ENCODE data around the gene PRR13.

PRR13 gene

DNA sequence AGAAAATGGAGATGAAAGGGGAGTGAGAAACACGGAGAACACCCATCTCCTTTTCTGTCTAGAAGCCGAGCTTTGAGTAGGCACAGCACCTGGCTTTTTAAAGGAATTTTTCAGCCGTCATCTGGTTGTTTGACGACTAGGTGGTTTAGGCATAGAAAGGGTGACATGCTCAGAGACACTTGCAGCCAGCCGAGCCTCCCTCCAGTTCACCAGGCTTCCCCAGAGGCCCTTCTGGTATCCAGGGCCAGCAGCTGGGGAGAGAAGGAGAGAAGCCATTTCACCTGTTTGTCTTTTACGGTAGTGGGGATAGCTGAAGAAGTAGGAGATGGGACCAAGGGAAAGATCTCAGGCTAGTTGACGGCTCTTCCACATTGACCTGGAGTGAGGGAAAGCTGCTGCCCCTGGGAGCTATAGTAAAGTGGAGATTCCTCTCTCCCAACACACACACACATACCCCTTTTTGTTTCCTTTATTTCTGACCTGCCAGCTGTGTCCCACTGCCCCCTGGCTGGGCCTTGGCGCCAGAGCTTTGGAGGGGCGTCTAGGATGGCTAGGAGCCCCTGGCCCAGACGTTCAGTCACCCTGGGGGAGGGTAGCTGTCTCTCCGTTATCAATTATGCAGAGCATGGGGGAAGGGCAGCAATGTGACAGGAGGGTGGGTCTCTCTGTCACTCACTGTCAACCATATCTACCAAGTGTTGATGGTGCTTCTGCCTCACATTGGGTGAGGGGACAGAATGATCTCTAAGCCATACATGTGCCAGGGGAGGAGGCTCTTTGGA is 52.3 kb downstream of the PRR13 start:
- TF ChIP-seq, protein P1, sequence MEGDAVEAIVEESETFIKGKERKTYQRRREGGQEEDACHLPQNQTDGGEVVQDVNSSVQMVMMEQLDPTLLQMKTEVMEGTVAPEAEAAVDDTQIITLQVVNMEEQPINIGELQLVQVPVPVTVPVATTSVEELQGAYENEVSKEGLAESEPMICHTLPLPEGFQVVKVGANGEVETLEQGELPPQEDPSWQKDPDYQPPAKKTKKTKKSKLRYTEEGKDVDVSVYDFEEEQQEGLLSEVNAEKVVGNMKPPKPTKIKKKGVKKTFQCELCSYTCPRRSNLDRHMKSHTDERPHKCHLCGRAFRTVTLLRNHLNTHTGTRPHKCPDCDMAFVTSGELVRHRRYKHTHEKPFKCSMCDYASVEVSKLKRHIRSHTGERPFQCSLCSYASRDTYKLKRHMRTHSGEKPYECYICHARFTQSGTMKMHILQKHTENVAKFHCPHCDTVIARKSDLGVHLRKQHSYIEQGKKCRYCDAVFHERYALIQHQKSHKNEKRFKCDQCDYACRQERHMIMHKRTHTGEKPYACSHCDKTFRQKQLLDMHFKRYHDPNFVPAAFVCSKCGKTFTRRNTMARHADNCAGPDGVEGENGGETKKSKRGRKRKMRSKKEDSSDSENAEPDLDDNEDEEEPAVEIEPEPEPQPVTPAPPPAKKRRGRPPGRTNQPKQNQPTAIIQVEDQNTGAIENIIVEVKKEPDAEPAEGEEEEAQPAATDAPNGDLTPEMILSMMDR (IDR thresholded peaks at IDR 0.05; ENCODE audit: extremely low read depth, missing control alignments), result no peak
- no peak for DNase-seq (ENCODE audit: low spot score)

Data from GM20000 (cell line).